GM11168 (cell line): ENCODE data around the gene SLC24A3.

Experiments used
- in situ Hi-C: fragments of 300-500 bp; cut with MboI; formaldehyde crosslinking; loops from one replicate; pipeline ENCODE4 v1.12.0; 2022; ENCODE audit warnings: low sequenced_read_pairs; ENCODE audit not compliant: unreplicated experiment

SLC24A3 gene

GRCh38 chr20:19440660-19441527 lies 228.5 kb downstream of the SLC24A3 start:
- in situ Hi-C loops = no loop called here

GRCh38 chr20:19446246-19446645 lies 233.8 kb downstream of the SLC24A3 start:
- in situ Hi-C loops = no loop called here

DNA sequence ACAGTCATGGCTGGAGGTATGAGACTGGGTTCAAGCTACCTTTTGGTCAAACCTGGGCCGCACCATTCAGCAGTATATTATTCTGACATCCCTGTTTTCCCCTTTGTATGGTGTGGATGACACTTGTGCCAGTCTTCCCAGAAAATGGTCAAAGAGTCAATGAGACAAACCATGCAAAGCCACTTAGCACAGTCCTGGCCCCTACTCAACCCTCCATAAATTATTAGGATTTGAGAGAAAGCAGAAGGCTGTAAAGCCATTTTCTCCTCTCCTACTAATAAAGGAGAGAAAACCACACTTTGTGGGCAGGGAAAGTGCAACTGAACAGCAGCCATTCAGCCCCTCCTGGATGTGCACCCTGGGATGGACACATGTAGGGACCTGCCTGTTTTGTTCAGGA lies 236.2 kb downstream of the SLC24A3 start:
- in situ Hi-C loops = no loop called here

DNA sequence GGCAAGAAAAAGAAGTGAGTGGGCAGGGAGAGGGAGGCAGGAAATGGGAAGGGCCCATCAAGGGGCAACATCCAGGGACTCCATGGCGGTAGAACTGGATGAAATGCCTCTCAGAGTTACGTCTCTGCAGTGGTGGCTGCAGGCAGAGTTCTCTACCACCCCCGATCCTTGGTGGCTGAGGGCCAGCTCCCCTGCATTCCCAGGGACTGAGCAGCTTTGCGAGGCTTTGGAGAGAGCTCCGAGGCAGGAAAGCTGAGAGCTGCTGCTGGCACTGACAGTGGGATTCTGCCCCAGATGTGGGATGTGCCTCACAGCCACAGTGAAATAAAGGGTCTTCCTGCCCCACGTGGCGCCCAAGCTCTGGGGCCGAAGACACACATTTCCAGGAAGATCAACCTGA lies 236.6 kb downstream of the SLC24A3 start:
- in situ Hi-C loops = no loop called here

DNA sequence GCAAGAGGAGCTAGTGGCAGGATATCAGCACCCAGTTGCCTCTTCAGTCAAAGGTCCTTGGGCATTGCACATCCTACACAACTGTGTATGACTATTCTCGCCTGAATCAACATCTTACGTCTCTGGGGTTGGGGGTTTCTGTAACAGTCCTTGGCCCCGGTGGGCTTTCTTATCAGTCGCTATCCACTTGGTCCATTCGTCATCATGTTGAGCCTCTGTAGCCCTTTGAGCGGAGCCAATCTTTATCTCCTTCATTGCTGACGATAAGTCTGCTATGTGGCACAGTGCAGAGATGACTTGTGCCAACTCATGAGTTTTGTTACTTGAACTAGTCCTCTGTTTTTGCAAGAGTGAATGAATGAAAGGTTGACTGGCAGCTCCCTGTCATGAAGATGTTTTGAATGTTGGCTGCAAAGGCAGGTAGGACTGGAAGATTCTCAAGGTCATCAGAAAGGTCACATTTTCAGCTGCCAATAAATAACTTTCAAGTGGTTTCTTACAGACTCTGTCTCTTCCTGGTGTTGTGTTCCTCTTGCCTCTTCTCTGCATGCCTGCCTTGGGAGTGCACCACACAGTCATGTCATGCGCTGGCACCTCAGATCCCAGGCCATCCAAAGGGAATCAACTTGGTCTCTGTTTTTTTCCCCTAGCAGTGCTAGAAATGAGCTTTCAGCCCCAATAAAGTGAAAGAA lies 238.9 kb downstream of the SLC24A3 start:
- in situ Hi-C loops = no loop called here

- in situ Hi-C loops = no loop called here
Measured at GRCh38 chr20:19451923-19452295, 239.5 kb downstream of the SLC24A3 start.

DNA sequence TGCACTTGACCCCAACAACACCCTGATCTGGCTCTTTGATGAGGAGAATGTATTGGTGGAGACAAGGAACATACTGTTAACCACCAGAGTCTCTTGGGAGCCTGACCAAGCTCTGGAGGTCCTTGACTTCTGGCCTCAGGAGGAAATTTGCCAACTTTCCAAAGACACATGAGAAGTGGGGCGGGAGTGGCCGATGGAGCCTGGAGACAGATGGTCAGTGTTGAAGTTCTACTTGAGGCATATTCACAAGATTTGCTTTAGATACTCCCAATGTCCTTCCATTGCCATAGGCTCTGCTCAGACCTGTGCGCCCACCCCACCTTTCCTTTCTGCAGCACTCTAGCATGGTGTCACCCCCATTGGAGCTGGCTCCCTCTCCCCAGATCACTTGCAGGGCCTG lies 241.0 kb downstream of the SLC24A3 start:
- in situ Hi-C loops = no loop called here

- in situ Hi-C loops = no loop called here
Measured at GRCh38 chr20:19453862-19454261, 241.4 kb downstream of the SLC24A3 start.

GRCh38 chr20:19456595-19457395 lies 244.4 kb downstream of the SLC24A3 start:
- in situ Hi-C loops = no loop called here

DNA sequence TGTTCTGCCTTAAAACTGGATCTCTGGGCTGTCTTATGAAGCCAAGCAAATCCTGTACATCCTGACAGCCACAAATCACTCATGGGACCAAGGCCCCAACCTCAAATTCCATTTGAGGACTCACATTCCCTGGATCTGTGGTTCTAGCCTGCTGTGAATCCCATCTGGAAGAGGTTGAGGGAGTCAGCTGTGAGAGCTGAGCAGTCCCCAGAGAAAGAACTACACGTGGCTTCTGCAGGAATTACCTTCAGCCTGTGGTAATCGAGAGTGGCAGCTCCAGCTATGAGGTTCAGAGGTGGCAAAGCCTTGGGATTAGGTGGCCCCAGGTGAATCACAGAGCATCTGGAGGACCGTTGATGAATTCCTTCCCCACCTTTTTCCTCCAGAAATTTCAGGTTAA lies 245.2 kb downstream of the SLC24A3 start:
- in situ Hi-C loops = no loop called here

DNA sequence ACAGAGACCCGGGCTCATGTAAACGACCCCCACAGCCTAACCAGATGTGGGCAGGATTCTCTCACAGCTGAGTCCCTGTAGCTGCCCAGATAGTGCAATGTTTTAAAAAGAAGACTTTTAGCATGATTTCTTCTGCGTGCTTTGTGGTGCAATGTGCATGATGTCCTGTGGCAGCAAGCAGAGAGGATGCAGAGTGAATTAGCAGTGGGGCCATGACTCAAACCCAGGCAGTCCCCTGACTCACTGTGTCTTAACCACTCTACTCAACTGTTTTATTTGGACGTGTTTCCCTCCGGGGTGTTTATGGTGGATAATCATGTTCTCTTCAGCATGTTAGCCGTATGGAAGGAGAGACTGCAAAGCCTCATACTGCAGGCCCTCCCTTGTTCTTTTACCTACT lies 247.9 kb downstream of the SLC24A3 start:
- in situ Hi-C loops = no loop called here

DNA sequence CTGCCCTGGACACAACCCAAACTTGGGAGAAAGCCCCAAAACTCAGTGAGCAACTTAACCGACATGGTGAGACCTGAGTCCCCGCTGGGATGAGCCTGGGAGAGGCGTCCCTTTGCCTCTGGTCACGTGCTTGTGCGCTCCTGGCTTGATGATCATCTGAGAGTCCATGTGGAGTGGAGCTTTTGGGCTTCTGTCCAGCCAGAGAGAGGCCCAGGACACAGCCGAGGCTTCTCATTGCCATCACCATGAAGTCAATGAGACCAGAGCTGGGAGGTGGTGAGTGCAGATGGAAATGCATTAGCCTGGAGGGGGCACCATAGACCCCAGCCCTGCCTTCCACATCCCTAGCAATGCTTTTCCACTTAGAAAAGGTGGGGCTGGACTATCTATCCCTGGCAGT lies 250.0 kb downstream of the SLC24A3 start:
- in situ Hi-C loops = no loop called here

GRCh38 chr20:19463597-19463996 lies 251.2 kb downstream of the SLC24A3 start:
- in situ Hi-C loops = no loop called here

- in situ Hi-C loops = no loop called here
Measured at GRCh38 chr20:19465536-19465935, 253.1 kb downstream of the SLC24A3 start.

- in situ Hi-C loops = no loop called here
Measured at GRCh38 chr20:19466206-19466928, 253.9 kb downstream of the SLC24A3 start.

GRCh38 chr20:19473216-19473921 lies 260.9 kb downstream of the SLC24A3 start:
- in situ Hi-C loops = no loop called here

DNA sequence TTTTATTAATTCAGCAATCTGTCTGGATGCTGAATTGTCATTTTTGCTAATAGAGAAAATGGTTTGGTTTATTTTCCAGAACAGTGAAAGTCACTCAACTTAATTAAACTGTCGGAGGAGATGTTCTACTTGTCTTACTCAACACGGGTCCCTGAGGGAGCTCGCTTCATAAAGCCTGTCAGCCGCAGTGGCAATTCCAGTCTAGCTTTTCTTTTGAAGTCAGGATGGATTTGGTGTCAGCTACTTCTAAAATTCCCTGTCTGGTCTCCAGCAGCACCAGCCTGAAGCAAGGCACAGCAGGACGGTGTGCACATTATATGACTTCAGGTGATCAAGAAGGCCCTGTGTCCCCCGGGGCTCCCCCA lies 261.5 kb downstream of the SLC24A3 start:
- in situ Hi-C loops = no loop called here

DNA sequence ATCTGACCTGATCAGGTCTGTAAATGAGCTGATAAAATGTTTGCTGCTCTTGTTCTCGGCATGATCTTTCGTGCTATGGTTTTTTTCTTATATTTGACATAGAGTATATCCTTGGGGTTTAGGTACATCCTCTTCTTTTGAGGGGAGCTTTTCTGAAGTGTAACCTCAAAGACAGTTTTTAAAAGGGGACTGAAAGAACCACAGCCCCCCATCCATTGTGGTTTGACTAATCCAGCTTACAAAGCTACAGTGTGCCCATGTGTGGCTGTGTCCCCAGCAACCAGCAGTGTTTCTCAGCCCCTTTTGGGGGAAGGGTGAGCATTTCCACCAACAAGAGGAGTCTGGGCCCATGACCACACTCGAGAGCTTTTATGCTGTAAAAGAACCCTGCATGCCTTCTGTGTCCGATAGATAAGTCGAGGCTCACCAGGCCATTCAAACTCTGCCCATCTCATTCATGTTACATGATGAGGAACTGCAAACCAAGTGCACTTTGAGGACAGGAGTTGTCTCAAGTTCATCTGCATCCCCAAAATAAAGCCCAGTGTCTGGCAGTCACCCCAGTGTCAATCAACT lies 266.0 kb downstream of the SLC24A3 start:
- in situ Hi-C loops = no loop called here

- in situ Hi-C loops = no loop called here
Measured at GRCh38 chr20:19482726-19483125, 270.3 kb downstream of the SLC24A3 start.
